WTC11 (cell line): Measurements from ENCODE around the gene AK9. TPM values are rescaled to one million over a fixed set of nuclear protein-coding genes. Genes with fewer than 3 reads are reported as not detected.

Source experiments
- ATAC-seq: fragments of 200-7000 bp; cut with Tn5 transposase; 2 replicates; pipeline ENCODE4 v1.10.0; 2021; ENCODE audit warnings: mild to moderate bottlenecking, moderate library complexity
- CTCF ChIA-PET: fragments of 300-600 bp; sonication (Branson Sonifier 250); formaldehyde crosslinking; loops from one replicate; lab custom pipeline; 2021; ENCODE audit warnings: antibody characterized with exemption; lab: Charles Lee
- POLR2A ChIA-PET: fragments of 350-600 bp; sonication (Branson Sonifier 250); formaldehyde crosslinking; loops from one replicate; lab custom pipeline; 2021; ENCODE audit warnings: antibody characterized with exemption; lab: Charles Lee
- DNase-seq: peaks from one replicate; pipeline ENCODE4 v3.0.0; 2021; ENCODE audit warnings: low spot score
- H3K27ac Mint-ChIP-seq: 2 replicates; pipeline ENCODE4 v1.8.0; 2021; ENCODE audit warnings: mixed read lengths
- H3K27me3 Mint-ChIP-seq: 2 replicates; pipeline ENCODE4 v1.8.0; 2021; ENCODE audit warnings: low read depth, mild to moderate bottlenecking, moderate library complexity, mixed read lengths
- H3K36me3 Mint-ChIP-seq: 2 replicates; pipeline ENCODE4 v1.8.0; 2021; ENCODE audit warnings: mixed read lengths
- H3K4me1 Mint-ChIP-seq: 2 replicates; pipeline ENCODE4 v1.8.0; 2022; ENCODE audit warnings: mixed read lengths
- H3K4me3 Mint-ChIP-seq: 2 replicates; pipeline ENCODE4 v1.8.0; 2021; ENCODE audit warnings: mild to moderate bottlenecking, moderate library complexity, mixed read lengths
- H3K9me3 Mint-ChIP-seq: 2 replicates; pipeline ENCODE4 v1.8.0; 2021; ENCODE audit warnings: mixed read lengths
- E2F1 ChIP-seq: sonication (generic); formaldehyde crosslinking; IDR thresholded peaks from 2 replicates; pipeline ENCODE4 v1.8.0; 2022; ENCODE audit warnings: mild to moderate bottlenecking, missing genetic modification reagents
- E2F4 ChIP-seq: sonication (generic); formaldehyde crosslinking; IDR thresholded peaks from 2 replicates; pipeline ENCODE4 v1.8.1; 2022; ENCODE audit warnings: low read depth, mild to moderate bottlenecking, moderate library complexity, missing genetic modification reagents, borderline replicate concordance
- ELF4 ChIP-seq: sonication (generic); formaldehyde crosslinking; IDR thresholded peaks from 2 replicates; pipeline ENCODE4 v1.8.1; 2022; ENCODE audit warnings: low read depth, mild to moderate bottlenecking, moderate library complexity, missing genetic modification reagents
- FOXJ3 ChIP-seq: sonication (generic); formaldehyde crosslinking; IDR thresholded peaks from 2 replicates; pipeline ENCODE4 v1.9.0; 2021; ENCODE audit warnings: missing genetic modification reagents, mild to moderate bottlenecking, borderline replicate concordance
- GRHL2 ChIP-seq: fragments of 250-450 bp; sonication (Bioruptor Pico); IDR thresholded peaks from 2 replicates; pipeline ENCODE4 v1.8.0; 2022; ENCODE audit warnings: mild to moderate bottlenecking, moderate library complexity; ENCODE audit not compliant: insufficient replicate concordance, severe bottlenecking
- HMGXB4 ChIP-seq: sonication (generic); formaldehyde crosslinking; IDR thresholded peaks from 2 replicates; pipeline ENCODE4 v1.8.1; 2023; ENCODE audit warnings: mild to moderate bottlenecking, moderate library complexity, missing genetic modification reagents
- IRF1 ChIP-seq: sonication (generic); formaldehyde crosslinking; IDR thresholded peaks from 2 replicates; pipeline ENCODE4 v1.8.0; 2023; ENCODE audit warnings: missing genetic modification reagents
- IRF2 ChIP-seq: sonication (generic); formaldehyde crosslinking; IDR thresholded peaks from 2 replicates; pipeline ENCODE4 v1.8.0; 2022; ENCODE audit warnings: low read depth, missing genetic modification reagents, borderline replicate concordance
- JUN ChIP-seq: sonication (generic); formaldehyde crosslinking; IDR thresholded peaks from 2 replicates; pipeline ENCODE4 v1.8.0; 2023; ENCODE audit warnings: mild to moderate bottlenecking, missing genetic modification reagents
- KAT7 ChIP-seq: sonication (generic); formaldehyde crosslinking; IDR thresholded peaks from 2 replicates; pipeline ENCODE4 v1.8.1; 2023; ENCODE audit warnings: missing genetic modification reagents, mild to moderate bottlenecking, borderline replicate concordance
- MLX ChIP-seq: sonication (generic); formaldehyde crosslinking; IDR thresholded peaks from 2 replicates; pipeline ENCODE4 v1.8.1; 2023; ENCODE audit warnings: mild to moderate bottlenecking, missing genetic modification reagents, moderate library complexity
- MYBL2 ChIP-seq: sonication (generic); formaldehyde crosslinking; IDR thresholded peaks from 2 replicates; pipeline ENCODE4 v1.8.1; 2023; ENCODE audit warnings: mild to moderate bottlenecking, moderate library complexity, missing genetic modification reagents
- NFATC4 ChIP-seq: fragments of 250-450 bp; sonication (Bioruptor Pico); IDR thresholded peaks from 2 replicates; pipeline ENCODE4 v1.9.0; 2021; ENCODE audit warnings: mild to moderate bottlenecking
- NR1H2 ChIP-seq: sonication (generic); formaldehyde crosslinking; IDR thresholded peaks from 2 replicates; pipeline ENCODE4 v1.9.0; 2021; ENCODE audit warnings: mild to moderate bottlenecking, moderate library complexity, missing genetic modification reagents
- NR2C2 ChIP-seq: sonication (generic); formaldehyde crosslinking; IDR thresholded peaks from 2 replicates; pipeline ENCODE4 v1.8.0; 2022; ENCODE audit warnings: mild to moderate bottlenecking, missing genetic modification reagents
- OVOL2 ChIP-seq: fragments of 250-450 bp; sonication (Bioruptor Pico); IDR thresholded peaks from 2 replicates; pipeline ENCODE4 v1.9.0; 2021; ENCODE audit warnings: mild to moderate bottlenecking, borderline replicate concordance
- PRRX2 ChIP-seq: fragments of 250-450 bp; sonication (Bioruptor Pico); IDR thresholded peaks from 2 replicates; pipeline ENCODE4 v1.8.0; 2021; ENCODE audit warnings: mild to moderate bottlenecking
- SMAD3 ChIP-seq: sonication (generic); formaldehyde crosslinking; IDR thresholded peaks from 2 replicates; pipeline ENCODE4 v1.8.0; 2022; ENCODE audit warnings: missing genetic modification reagents, mild to moderate bottlenecking, borderline replicate concordance
- SP1 ChIP-seq: sonication (generic); formaldehyde crosslinking; conservative IDR thresholded peaks from 2 replicates; pipeline ENCODE4 v1.8.1; 2022; ENCODE audit warnings: missing genetic modification reagents
- STAT6 ChIP-seq: sonication (generic); formaldehyde crosslinking; conservative IDR thresholded peaks from 2 replicates; pipeline ENCODE4 v1.8.1; 2023; ENCODE audit warnings: mild to moderate bottlenecking, low read depth, missing genetic modification reagents, moderate library complexity
- USF2 ChIP-seq: sonication (generic); formaldehyde crosslinking; IDR thresholded peaks from 2 replicates; pipeline ENCODE4 v1.8.1; 2023; ENCODE audit warnings: mild to moderate bottlenecking, missing genetic modification reagents, moderate library complexity
- ZBTB21 ChIP-seq: sonication (generic); formaldehyde crosslinking; IDR thresholded peaks from 2 replicates; pipeline ENCODE4 v1.8.1; 2023; ENCODE audit warnings: mild to moderate bottlenecking, missing genetic modification reagents, borderline replicate concordance
- ZNF317 ChIP-seq: sonication (generic); formaldehyde crosslinking; IDR thresholded peaks from 2 replicates; pipeline ENCODE4 v1.8.1; 2023; ENCODE audit warnings: low read depth, mild to moderate bottlenecking, moderate library complexity, missing genetic modification reagents, borderline replicate concordance
- ZNF512 ChIP-seq: sonication (generic); formaldehyde crosslinking; IDR thresholded peaks from 2 replicates; pipeline ENCODE4 v1.8.1; 2022; ENCODE audit warnings: missing genetic modification reagents, borderline replicate concordance
- ZNF671 ChIP-seq: fragments of 250-450 bp; sonication (Bioruptor Pico); IDR thresholded peaks from 2 replicates; pipeline ENCODE4 v1.8.0; 2021; ENCODE audit warnings: mild to moderate bottlenecking
- total RNA-seq: library from RNA; stranded (reverse); gene quantifications from 3 replicates; pipeline ENCODE4 v1.2.3, GENCODE V29; 2021

AK9 gene
- total RNA-seq, 1 experiment from 2014 or later: 3.7 TPM

GRCh38 chr6:109722564-109723254, 31.7 kb upstream of the AK9 start:
- peaks cover 8% of the 10 kb centered on the region for H3K9me3 Mint-ChIP-seq
- no peak for DNase-seq
- H3K27ac Mint-ChIP-seq: no peak overlapping the region
- ChIA-PET CTCF (interaction anchor here (0.9 to 1.9 kb wide), 3 partner anchors 17 to 317 kb away, joined by 4 to 9 read pairs (median 8); no protein-coding TSS in a partner anchor), POLR2A (no interaction called here)
- H3K27me3 Mint-ChIP-seq: no peaks in the 10 kb centered on the region
- peaks cover 22% of the 10 kb centered on the region for H3K36me3 Mint-ChIP-seq
- TF ChIP-seq NR2C2 (CRISPR knock-in tag) (no peak), STAT6 (CRISPR knock-in tag) (no peak), FOXJ3 (CRISPR knock-in tag) (no peak), E2F1 (CRISPR knock-in tag) (no peak), SP1 (CRISPR knock-in tag) (no peak), ZNF671 (CRISPR knock-in tag) (no peak), ELF4 (no peak), IRF1 (no peak), MYBL2 (CRISPR knock-in tag) (no peak), NFATC4 (CRISPR knock-in tag) (no peak), JUN (CRISPR knock-in tag) (no peak), E2F4 (CRISPR knock-in tag) (no peak), KAT7 (CRISPR knock-in tag) (no peak), OVOL2 (CRISPR knock-in tag) (no peak)
- H3K4me1 Mint-ChIP-seq: peaks cover 7% of the 10 kb centered on the region
- no peak overlapping the region for H3K4me3 Mint-ChIP-seq
- no peak for ATAC-seq

GRCh38 chr6:109722011-109722410, 31.0 kb upstream of the AK9 start:
- Mint-ChIP-seq H3K36me3 (peaks cover 22% of the 10 kb centered on the region), H3K4me1 (peaks cover 7% of the 10 kb centered on the region), H3K4me3 (no peak overlapping the region), H3K9me3 (peaks cover 8% of the 10 kb centered on the region), H3K27ac (no peak overlapping the region), H3K27me3 (no peaks in the 10 kb centered on the region)
- ATAC-seq (no peak), DNase-seq (no peak)
- ChIA-PET CTCF (interaction anchor here (1.7 to 1.9 kb wide), 2 partner anchors 61 to 317 kb away, joined by 8 to 9 read pairs; no protein-coding TSS in a partner anchor), POLR2A (no interaction called here)
- no peak for TF ChIP-seq IRF2 (CRISPR knock-in tag)
- TF ChIP-seq ZNF317: no peak
- TF ChIP-seq MLX (CRISPR knock-in tag): no peak
- TF ChIP-seq ZNF512 (CRISPR knock-in tag): no peak
- TF ChIP-seq USF2 (CRISPR knock-in tag): no peak
- no peak for TF ChIP-seq ZBTB21 (CRISPR knock-in tag)
- TF ChIP-seq SMAD3: no peak
- no peak for TF ChIP-seq NR1H2 (CRISPR knock-in tag)
- no peak for TF ChIP-seq HMGXB4 (CRISPR knock-in tag)
- no peak for TF ChIP-seq GRHL2 (CRISPR knock-in tag)
- no peak for TF ChIP-seq PRRX2 (CRISPR knock-in tag)
